NCI-H2081 treated with DMSO at 0.1 percent for 48 hours (cell line): ENCODE measurements around the gene PTPRZ1.

ENCODE experiments used
- DNase-seq: peaks from one replicate; lab custom pipeline; 2025; lab: John Stamatoyannopoulos, UW

The PTPRZ1 gene

GRCh38 chr7:121872831-121873288 lies at the start of gene PTPRZ1:
TSS of gene PTPRZ1 (plus strand) at chr7:121873161. CDS start at chr7:121873500, 339 bp downstream.
- no peak for DNase-seq

DNA sequence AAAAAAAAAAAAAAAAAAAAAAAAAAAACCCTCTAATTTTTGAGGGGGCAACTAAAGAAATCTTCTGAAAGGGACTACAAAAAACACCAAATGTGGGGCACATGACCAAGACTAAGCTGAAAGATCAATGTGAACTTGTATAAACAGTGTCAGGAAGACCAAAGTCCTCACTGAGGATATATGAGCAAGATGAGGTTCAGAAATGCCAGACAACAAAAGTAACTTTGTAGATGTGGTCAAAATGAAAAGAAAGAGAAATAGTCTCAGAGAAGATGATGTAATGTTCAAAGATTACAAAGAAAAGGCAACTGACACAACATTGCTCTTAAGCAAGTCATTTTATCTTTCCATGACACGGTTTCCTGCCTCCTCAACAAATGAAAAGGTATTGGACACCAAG lies 48.7 kb upstream of the PTPRZ1 start:
- DNase-seq: no peak

DNA sequence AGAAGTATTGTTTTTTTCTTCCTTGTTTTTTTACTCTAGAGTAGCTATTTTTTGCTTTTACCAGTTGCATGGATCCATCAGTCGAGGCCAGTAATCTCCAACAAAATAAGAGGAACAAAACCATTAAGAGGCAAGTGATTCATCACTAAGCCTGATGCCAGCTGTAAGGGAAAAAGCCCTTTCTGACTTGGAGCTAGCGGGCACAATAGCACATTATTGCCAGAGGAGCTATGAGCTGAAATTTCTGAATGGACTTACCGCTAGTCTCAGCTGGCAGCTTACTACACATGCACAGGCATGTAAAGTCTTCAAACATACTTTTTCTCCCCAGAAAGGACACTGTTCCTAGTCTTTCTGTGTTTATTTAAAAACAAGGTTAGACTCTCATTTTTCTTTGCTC lies 41.6 kb upstream of the PTPRZ1 start:
- no peak for DNase-seq

GRCh38 chr7:121831801-121832200 lies 41.2 kb upstream of the PTPRZ1 start:
- DNase-seq: peak; percentile 78

GRCh38 chr7:121832347-121832746 lies 40.6 kb upstream of the PTPRZ1 start:
- no peak for DNase-seq

DNA sequence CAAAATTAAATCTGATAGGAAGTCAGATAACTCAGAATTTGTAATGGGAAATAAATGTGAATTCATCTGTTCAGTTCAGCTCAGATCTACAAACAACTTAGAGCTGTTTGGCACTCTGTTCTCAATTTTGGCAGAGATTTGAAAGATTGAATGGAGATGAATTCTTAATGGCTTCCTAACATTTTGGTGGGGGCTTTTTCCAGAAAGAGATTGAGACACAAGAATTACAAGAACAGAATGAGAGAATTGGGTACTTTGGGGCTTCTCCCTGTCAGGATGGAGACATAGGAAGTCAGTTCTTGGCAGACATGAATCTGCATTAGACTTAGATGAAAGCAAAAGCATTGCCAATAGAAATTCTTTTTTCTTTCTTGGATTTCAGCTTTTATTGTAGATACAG lies 39.0 kb upstream of the PTPRZ1 start:
- no peak for DNase-seq

DNA sequence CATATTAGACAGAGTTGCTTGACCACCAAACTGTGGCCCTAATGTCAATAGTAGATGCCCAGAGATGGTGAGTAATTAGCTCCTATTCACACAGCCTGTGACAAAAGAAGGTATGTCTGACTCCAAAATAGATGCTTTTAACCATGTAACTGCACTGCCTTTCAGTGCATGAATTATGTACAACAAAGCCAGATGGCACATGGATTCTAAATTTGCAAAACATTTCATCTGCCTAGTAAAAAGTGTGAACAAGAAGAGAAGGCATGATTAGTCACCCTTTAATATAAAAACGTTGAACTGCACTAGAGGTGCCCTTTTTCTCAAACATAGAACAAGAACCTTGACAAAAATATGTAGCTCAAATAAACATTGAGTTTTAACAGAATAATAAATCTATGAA lies 35.5 kb upstream of the PTPRZ1 start:
- DNase-seq: no peak

GRCh38 chr7:121847041-121847440 lies 25.9 kb upstream of the PTPRZ1 start:
- no peak for DNase-seq

DNA sequence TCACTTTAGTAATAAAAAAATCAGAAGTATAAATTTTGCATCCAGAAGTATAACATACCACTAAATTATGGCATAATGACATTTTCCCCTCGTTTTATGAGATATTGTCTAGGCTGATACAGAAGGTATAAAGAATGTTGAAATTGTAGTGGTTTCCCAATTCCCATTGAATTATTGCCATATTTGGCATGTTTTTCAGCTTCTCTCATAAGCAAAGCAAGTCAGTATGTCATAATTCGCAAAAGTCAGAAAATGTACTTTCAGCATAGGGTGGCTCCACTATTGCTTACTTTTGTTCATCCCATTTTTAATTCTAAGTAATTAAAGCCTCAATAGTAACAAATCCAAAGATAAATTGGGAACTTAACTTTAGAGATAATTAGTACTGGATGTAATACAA lies 19.7 kb upstream of the PTPRZ1 start:
- no peak for DNase-seq

- DNase-seq: no peak
Observed at GRCh38 chr7:121860953-121861352, 12.0 kb upstream of the PTPRZ1 start.

DNA sequence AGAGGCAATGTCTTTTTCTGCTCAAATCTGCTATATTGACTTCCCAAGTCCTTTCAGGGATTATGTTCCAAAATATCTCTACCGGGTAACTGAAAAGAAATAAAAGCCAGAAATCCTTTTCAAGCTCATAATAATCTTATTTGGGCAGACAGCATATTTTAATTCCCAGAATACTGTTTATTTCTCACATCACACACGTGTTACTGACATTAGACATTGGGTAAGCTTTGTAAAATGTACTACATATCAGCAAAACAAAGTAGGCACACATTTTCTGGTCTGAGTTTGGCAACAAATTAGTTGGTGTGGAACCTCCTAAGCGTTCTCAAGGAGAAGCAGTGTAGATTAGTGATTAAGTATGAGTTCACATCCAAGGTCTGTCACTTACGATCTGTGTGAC lies 10.4 kb upstream of the PTPRZ1 start:
- no peak for DNase-seq

DNA sequence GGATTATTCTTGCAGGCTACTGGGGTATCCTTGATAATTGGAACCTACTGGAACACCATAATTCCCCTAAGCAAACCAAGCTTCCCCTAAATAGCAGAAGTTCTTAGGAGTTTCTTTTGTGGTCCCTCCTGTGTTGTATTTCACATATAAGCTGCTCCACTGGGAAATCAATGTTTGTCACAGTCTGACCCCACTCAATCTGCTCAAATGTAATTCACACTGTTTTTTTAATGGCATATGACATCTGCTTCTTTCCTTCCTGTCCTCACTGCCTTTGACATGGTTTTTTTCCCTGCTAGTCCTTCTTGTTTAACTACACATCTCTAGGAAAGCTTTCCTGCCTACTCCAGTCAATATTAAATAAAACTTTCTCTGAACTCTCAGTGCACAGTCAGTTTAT lies 1.8 kb upstream of the PTPRZ1 start:
- DNase-seq: no peak

DNA sequence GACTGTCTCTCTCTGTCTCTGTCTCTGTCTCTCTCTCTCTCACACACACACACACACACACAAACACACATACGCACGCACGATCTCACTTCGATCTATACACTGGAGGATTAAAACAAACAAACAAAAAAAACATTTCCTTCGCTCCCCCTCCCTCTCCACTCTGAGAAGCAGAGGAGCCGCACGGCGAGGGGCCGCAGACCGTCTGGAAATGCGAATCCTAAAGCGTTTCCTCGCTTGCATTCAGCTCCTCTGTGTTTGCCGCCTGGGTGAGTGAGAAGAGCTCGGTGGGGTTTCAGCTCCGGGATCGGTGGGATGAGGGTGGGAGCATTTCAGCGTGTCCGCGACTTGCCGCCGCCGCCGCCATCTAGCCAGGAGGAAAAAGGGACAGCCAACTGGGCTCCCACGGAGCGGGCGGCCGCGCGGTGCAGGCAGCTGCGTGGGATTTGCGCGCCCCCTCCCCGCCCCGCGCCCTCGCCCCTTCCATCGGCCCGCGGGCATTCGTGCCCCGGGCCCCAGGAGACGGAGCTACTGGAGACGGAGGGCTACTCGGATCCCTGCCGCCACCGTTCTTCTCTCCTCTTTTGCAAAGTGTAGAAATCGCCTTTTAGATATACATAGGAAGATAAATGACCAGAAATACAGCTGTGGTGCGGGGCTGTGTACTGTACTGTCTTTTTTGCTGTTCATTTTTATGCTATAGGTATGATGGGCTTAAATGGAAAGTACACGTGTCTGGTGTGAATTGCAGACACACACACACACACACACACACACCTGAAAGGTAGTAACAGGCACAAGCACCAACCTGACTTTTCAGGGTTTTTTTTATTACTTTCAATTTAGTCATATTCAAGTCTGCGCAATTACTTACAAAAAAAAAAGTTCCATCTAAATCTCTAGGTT lies 581 bp downstream of the PTPRZ1 start:
- DNase-seq: no peak

GRCh38 chr7:121874298-121874697 lies 1.3 kb downstream of the PTPRZ1 start:
- no peak for DNase-seq

DNA sequence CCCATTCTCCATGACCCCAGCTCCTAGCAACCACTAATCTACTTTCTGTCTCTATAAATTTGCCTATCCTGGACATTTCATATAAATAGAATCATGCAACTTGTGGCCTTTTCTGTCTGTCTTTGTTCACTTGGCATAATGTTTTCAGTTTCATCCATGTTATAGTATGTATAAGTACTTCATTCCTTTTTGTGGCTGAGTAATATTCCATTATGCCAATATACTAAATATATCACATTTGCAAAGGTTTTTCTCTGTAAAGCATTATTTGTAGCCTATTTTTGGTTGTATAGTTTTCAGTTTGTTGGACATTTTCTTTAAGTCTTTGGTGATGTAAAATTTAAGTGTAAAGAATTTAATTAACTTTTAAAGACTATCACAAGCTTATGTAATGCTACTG lies 2.2 kb downstream of the PTPRZ1 start:
- no peak for DNase-seq

DNA sequence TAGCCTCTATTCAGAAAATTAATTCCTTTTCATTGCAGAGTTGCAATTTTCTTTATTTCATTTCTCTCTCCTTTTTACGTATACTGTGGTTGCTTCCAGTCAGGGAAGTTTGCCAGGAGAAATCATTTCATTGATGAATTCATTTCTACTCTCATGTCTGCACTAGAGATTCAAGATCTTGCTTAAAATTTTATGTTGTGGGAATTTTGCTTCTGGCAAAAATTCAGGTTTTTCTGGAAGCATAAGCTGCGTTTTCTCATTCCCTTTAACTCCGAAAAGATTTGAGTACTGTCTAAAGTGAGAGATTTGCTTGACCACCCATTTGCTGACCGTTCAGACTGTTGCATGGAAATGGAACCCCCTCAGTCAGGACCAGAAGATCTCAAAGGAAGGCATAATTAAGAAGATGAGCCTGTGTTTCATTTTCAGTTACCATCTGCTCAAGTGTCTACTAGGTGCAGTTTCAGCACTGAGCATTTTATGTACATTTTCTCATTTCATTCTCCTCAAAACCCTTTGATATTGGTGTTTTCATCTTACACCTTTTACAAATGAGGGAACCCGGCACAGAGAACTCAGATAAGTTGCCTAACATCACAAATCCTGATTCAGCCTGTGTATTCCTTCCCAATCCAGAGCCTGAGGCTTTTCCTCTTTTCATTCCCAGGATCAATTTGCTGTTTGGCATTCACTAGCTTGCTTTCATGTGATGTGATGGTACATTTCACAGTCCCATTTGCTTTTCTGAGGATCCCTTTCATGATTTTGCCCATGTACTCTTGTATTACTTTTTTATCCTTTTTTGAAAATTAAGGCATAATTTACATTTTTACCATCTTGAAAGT lies 3.9 kb downstream of the PTPRZ1 start:
- DNase-seq: no peak

DNA sequence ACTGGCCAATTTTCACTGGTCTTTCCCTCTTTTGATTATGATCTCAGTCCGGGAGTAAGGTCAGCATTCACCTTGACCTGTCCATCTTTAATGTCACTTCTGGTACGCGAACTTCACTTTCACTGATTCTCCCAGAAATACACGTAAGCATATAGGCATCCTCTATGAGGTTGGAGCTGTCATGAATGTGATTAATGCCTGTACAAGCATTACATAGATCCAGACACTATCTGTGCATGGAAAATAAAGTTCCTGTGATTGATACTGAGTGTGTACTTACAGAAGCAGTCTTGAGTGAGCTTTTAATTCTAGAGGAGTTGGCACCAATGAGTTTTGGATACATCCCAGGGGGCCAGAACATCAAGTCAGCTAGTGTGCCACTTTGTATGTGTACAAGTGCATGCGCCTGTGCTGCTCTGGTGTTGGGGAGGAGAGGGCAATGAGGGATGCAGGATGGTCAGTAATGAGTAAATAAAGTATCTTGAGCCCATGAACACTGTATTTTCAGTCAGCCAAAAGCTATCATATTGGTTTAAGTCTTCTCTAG lies 6.0 kb downstream of the PTPRZ1 start:
- DNase-seq: no peak

GRCh38 chr7:121879544-121879943 lies 6.6 kb downstream of the PTPRZ1 start:
- no peak for DNase-seq

- DNase-seq: no peak
Observed at GRCh38 chr7:121882731-121883130, 9.8 kb downstream of the PTPRZ1 start.

GRCh38 chr7:121885166-121885920 lies 12.4 kb downstream of the PTPRZ1 start:
- no peak for DNase-seq

GRCh38 chr7:121887634-121888033 lies 14.7 kb downstream of the PTPRZ1 start:
- no peak for DNase-seq

- DNase-seq: no peak
Observed at GRCh38 chr7:121890833-121891232, 17.9 kb downstream of the PTPRZ1 start.
